GM23338 (cell line): ENCODE data around the gene MKRN2OS. TPM values are rescaled to one million over a fixed set of nuclear protein-coding genes. Genes with fewer than 3 reads are reported as not detected.

Source experiments
- ATAC-seq: fragments of 200-7000 bp; cut with Tn5 transposase; 3 replicates; pipeline ENCODE4 v1.9.1; 2020
- DNase-seq: peaks from one replicate; pipeline ENCODE4 v3.0.0-alpha.2; 2015; ENCODE audit warnings: low spot score
- H2AFZ ChIP-seq: fragments of 200-600 bp; sonication (generic); 2 replicates; pipeline ENCODE4 v1.8.0; 2016; ENCODE audit warnings: antibody characterized with exemption, mild to moderate bottlenecking, moderate library complexity
- H3F3A ChIP-seq: fragments of 200-600 bp; sonication (generic); replicated peaks from 2 replicates; pipeline ENCODE4 v1.8.0; 2017; ENCODE audit warnings: antibody characterized with exemption, mixed run types, low read depth
- H3K27ac ChIP-seq: fragments of 200-600 bp; sonication (generic); 2 replicates; pipeline ENCODE4 v1.6.1; 2016; ENCODE audit warnings: low read depth
- H3K27me3 ChIP-seq: fragments of 200-600 bp; sonication (generic); 2 replicates; pipeline ENCODE4 v1.8.0; 2016; ENCODE audit warnings: mild to moderate bottlenecking, mixed run types, moderate library complexity; ENCODE audit not compliant: insufficient read depth
- H3K36me3 ChIP-seq: fragments of 200-600 bp; sonication (generic); 2 replicates; pipeline ENCODE4 v1.8.0; 2016; ENCODE audit warnings: mild to moderate bottlenecking; ENCODE audit not compliant: insufficient read depth
- H3K4me1 ChIP-seq: fragments of 200-600 bp; sonication (generic); 2 replicates; pipeline ENCODE4 v1.8.0; 2016; ENCODE audit warnings: mild to moderate bottlenecking, moderate library complexity; ENCODE audit not compliant: insufficient read depth
- H3K4me2 ChIP-seq: fragments of 200-600 bp; sonication (generic); 2 replicates; pipeline ENCODE4 v1.7.1; 2017; ENCODE audit warnings: mixed run types
- H3K4me3 ChIP-seq: fragments of 200-600 bp; sonication (generic); 2 replicates; pipeline ENCODE4 v1.6.1; 2016; ENCODE audit warnings: mixed run types
- H3K79me2 ChIP-seq: fragments of 200-600 bp; sonication (generic); replicated peaks from 2 replicates; pipeline ENCODE4 v1.8.0; 2017; ENCODE audit warnings: mild to moderate bottlenecking; ENCODE audit not compliant: insufficient read depth
- H3K9me2 ChIP-seq: fragments of 200-600 bp; sonication (generic); 2 replicates; pipeline ENCODE4 v1.8.0; 2017; ENCODE audit not compliant: insufficient read depth
- H4K20me1 ChIP-seq: fragments of 200-600 bp; sonication (generic); replicated peaks from 2 replicates; pipeline ENCODE4 v1.8.0; 2017; ENCODE audit warnings: mild to moderate bottlenecking; ENCODE audit not compliant: insufficient read depth
- H3K27ac Mint-ChIP-seq: 2 replicates; pipeline ENCODE4 v1.8.0; 2020; ENCODE audit warnings: inconsistent platforms, mild to moderate bottlenecking, moderate library complexity, mixed read lengths
- H3K27me3 Mint-ChIP-seq: 3 replicates; pipeline ENCODE4 v1.8.0; 2022; ENCODE audit warnings: low read depth, mild to moderate bottlenecking, moderate library complexity, mixed read lengths, inconsistent platforms; ENCODE audit not compliant: insufficient read depth, poor library complexity
- H3K36me3 Mint-ChIP-seq: 3 replicates; pipeline ENCODE4 v1.8.0; 2021; ENCODE audit warnings: low read depth, mild to moderate bottlenecking, inconsistent platforms, moderate library complexity, mixed read lengths
- H3K4me1 Mint-ChIP-seq: 3 replicates; pipeline ENCODE4 v1.8.0; 2020; ENCODE audit warnings: mild to moderate bottlenecking, inconsistent platforms, mixed read lengths
- H3K4me3 Mint-ChIP-seq: 3 replicates; pipeline ENCODE4 v1.8.0; 2021; ENCODE audit warnings: moderate library complexity, mild to moderate bottlenecking, inconsistent platforms, mixed read lengths
- H3K9me3 Mint-ChIP-seq: 3 replicates; pipeline ENCODE4 v1.8.0; 2020; ENCODE audit warnings: moderate library complexity, mild to moderate bottlenecking, inconsistent platforms, mixed read lengths
- CREB1 ChIP-seq: fragments of 250-450 bp; sonication (Bioruptor Pico); IDR thresholded peaks from 2 replicates; pipeline ENCODE4 v1.5.0; 2020; ENCODE audit warnings: low read depth, mild to moderate bottlenecking, moderate library complexity
- EZH2phosphoT487 ChIP-seq: fragments of 200-600 bp; sonication (generic); IDR thresholded peaks from one replicate; pipeline ENCODE4 v1.8.1; 2018; ENCODE audit warnings: antibody characterized with exemption; ENCODE audit not compliant: unreplicated experiment
- JUNB ChIP-seq: IDR thresholded peaks from one replicate; pipeline ENCODE4 v1.6.1; 2016; ENCODE audit warnings: antibody characterized with exemption; ENCODE audit not compliant: unreplicated experiment
- POLR2AphosphoS5 ChIP-seq: IDR thresholded peaks from 2 replicates; pipeline ENCODE4 v1.6.1; 2016; ENCODE audit warnings: antibody characterized with exemption, low read depth
- STAT1 ChIP-seq: IDR thresholded peaks from one replicate; pipeline ENCODE4 v1.6.1; 2016; ENCODE audit warnings: antibody characterized with exemption; ENCODE audit not compliant: unreplicated experiment
- ZNF114 ChIP-seq: fragments of 250-450 bp; sonication (Bioruptor Pico); IDR thresholded peaks from 2 replicates; pipeline ENCODE4 v1.5.0; 2020; ENCODE audit warnings: mild to moderate bottlenecking, moderate library complexity
- ZNF331 ChIP-seq: fragments of 250-450 bp; sonication (Bioruptor Pico); IDR thresholded peaks from 2 replicates; pipeline ENCODE4 v1.5.0; 2020; ENCODE audit warnings: low read depth, mild to moderate bottlenecking, moderate library complexity
- polyA plus RNA-seq: library from polyadenylated mRNA; unstranded; fragments of >200 nt; fragmentation: Nextera tagmentation; extraction: Ambion mirVana; gene quantifications from 2 replicates; pipeline ENCODE4 v1.2.1, GENCODE V29; 2016
- total RNA-seq: library from RNA; depleted of rRNA; stranded (reverse); fragments of >200 nt; shearing (Covaris generic); gene quantifications from 2 replicates; pipeline ENCODE4 v1.2.3, GENCODE V29; 2014
- TF ChIP-seq, protein P1 (sequence below): IDR thresholded peaks from one replicate; pipeline ENCODE4 v1.6.1; 2018; ENCODE audit warnings: antibody characterized with exemption; ENCODE audit not compliant: unreplicated experiment
- TF ChIP-seq, protein P2 (sequence below): fragments of 250-450 bp; sonication (Bioruptor Pico); IDR thresholded peaks from 2 replicates; pipeline ENCODE4 v1.5.0; 2020; ENCODE audit warnings: mild to moderate bottlenecking, moderate library complexity
- TF ChIP-seq, protein P3 (sequence below), 2 experiments: fragments of 200-600 bp in 1 of 2; sonication (generic) in 1 of 2; conservative IDR thresholded peaks; 2 replicates each; pipeline versions ENCODE4 v1.5.1 to v1.6.1; 2016 to 2017; ENCODE audit warnings: antibody characterized with exemption in 2 of 2, low read depth in 2 of 2, mild to moderate bottlenecking in 2 of 2, moderate library complexity in 1 of 2
- TF ChIP-seq, protein P4 (sequence below): IDR thresholded peaks from 2 replicates; pipeline ENCODE4 v1.6.1; 2016; ENCODE audit warnings: antibody characterized with exemption

MKRN2OS gene
- total and polyA plus RNA-seq, 2 experiments from 2014 or later, result 0.55 TPM; not detected in 1

DNA sequence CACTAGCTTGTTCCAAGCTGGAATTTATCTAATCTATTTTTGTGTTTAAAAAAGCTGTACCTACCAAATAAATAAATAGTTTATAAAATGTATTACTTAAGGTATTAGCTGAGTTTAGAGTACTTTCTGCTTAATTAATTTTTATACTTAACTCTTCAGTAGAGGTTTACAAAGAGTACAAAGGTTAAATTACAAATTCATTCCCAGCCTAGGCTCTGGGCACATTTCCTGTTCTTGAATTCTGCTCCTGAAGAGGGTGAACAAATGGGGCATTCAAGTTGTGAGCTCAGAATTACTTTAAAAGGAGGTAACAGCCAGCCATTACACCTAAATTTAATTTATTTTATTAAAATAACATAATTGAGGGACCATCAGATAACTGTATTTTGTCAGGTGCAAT is 38.0 kb upstream of the MKRN2OS start:
- TF ChIP-seq ZNF114 (CRISPR knock-in tag), result no peak
- TF ChIP-seq, protein P1, sequence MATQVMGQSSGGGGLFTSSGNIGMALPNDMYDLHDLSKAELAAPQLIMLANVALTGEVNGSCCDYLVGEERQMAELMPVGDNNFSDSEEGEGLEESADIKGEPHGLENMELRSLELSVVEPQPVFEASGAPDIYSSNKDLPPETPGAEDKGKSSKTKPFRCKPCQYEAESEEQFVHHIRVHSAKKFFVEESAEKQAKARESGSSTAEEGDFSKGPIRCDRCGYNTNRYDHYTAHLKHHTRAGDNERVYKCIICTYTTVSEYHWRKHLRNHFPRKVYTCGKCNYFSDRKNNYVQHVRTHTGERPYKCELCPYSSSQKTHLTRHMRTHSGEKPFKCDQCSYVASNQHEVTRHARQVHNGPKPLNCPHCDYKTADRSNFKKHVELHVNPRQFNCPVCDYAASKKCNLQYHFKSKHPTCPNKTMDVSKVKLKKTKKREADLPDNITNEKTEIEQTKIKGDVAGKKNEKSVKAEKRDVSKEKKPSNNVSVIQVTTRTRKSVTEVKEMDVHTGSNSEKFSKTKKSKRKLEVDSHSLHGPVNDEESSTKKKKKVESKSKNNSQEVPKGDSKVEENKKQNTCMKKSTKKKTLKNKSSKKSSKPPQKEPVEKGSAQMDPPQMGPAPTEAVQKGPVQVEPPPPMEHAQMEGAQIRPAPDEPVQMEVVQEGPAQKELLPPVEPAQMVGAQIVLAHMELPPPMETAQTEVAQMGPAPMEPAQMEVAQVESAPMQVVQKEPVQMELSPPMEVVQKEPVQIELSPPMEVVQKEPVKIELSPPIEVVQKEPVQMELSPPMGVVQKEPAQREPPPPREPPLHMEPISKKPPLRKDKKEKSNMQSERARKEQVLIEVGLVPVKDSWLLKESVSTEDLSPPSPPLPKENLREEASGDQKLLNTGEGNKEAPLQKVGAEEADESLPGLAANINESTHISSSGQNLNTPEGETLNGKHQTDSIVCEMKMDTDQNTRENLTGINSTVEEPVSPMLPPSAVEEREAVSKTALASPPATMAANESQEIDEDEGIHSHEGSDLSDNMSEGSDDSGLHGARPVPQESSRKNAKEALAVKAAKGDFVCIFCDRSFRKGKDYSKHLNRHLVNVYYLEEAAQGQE, result no peak
- TF ChIP-seq EZH2phosphoT487, result no peak
- TF ChIP-seq, protein P2, sequence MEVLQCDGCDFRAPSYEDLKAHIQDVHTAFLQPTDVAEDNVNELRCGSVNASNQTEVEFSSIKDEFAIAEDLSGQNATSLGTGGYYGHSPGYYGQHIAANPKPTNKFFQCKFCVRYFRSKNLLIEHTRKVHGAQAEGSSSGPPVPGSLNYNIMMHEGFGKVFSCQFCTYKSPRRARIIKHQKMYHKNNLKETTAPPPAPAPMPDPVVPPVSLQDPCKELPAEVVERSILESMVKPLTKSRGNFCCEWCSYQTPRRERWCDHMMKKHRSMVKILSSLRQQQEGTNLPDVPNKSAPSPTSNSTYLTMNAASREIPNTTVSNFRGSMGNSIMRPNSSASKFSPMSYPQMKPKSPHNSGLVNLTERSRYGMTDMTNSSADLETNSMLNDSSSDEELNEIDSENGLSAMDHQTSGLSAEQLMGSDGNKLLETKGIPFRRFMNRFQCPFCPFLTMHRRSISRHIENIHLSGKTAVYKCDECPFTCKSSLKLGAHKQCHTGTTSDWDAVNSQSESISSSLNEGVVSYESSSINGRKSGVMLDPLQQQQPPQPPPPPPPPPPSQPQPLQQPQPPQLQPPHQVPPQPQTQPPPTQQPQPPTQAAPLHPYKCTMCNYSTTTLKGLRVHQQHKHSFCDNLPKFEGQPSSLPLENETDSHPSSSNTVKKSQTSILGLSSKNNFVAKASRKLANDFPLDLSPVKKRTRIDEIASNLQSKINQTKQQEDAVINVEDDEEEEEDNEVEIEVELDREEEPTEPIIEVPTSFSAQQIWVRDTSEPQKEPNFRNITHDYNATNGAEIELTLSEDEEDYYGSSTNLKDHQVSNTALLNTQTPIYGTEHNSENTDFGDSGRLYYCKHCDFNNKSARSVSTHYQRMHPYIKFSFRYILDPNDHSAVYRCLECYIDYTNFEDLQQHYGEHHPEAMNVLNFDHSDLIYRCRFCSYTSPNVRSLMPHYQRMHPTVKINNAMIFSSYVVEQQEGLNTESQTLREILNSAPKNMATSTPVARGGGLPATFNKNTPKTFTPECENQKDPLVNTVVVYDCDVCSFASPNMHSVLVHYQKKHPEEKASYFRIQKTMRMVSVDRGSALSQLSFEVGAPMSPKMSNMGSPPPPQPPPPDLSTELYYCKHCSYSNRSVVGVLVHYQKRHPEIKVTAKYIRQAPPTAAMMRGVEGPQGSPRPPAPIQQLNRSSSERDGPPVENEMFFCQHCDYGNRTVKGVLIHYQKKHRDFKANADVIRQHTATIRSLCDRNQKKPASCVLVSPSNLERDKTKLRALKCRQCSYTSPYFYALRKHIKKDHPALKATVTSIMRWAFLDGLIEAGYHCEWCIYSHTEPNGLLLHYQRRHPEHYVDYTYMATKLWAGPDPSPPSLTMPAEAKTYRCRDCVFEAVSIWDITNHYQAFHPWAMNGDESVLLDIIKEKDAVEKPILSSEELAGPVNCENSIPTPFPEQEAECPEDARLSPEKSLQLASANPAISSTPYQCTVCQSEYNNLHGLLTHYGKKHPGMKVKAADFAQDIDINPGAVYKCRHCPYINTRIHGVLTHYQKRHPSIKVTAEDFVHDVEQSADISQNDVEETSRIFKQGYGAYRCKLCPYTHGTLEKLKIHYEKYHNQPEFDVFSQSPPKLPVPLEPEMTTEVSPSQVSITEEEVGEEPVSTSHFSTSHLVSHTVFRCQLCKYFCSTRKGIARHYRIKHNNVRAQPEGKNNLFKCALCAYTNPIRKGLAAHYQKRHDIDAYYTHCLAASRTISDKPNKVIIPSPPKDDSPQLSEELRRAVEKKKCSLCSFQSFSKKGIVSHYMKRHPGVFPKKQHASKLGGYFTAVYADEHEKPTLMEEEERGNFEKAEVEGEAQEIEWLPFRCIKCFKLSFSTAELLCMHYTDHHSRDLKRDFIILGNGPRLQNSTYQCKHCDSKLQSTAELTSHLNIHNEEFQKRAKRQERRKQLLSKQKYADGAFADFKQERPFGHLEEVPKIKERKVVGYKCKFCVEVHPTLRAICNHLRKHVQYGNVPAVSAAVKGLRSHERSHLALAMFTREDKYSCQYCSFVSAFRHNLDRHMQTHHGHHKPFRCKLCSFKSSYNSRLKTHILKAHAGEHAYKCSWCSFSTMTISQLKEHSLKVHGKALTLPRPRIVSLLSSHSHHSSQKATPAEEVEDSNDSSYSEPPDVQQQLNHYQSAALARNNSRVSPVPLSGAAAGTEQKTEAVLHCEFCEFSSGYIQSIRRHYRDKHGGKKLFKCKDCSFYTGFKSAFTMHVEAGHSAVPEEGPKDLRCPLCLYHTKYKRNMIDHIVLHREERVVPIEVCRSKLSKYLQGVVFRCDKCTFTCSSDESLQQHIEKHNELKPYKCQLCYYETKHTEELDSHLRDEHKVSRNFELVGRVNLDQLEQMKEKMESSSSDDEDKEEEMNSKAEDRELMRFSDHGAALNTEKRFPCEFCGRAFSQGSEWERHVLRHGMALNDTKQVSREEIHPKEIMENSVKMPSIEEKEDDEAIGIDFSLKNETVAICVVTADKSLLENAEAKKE, result no peak
- TF ChIP-seq ZNF331 (CRISPR knock-in tag), result no peak
- TF ChIP-seq JUNB, result no peak
- TF ChIP-seq, protein P3, sequence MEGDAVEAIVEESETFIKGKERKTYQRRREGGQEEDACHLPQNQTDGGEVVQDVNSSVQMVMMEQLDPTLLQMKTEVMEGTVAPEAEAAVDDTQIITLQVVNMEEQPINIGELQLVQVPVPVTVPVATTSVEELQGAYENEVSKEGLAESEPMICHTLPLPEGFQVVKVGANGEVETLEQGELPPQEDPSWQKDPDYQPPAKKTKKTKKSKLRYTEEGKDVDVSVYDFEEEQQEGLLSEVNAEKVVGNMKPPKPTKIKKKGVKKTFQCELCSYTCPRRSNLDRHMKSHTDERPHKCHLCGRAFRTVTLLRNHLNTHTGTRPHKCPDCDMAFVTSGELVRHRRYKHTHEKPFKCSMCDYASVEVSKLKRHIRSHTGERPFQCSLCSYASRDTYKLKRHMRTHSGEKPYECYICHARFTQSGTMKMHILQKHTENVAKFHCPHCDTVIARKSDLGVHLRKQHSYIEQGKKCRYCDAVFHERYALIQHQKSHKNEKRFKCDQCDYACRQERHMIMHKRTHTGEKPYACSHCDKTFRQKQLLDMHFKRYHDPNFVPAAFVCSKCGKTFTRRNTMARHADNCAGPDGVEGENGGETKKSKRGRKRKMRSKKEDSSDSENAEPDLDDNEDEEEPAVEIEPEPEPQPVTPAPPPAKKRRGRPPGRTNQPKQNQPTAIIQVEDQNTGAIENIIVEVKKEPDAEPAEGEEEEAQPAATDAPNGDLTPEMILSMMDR (conservative IDR thresholded peaks at IDR 0.05; ENCODE audit: low read depth in 2 of 2), result no peak
- TF ChIP-seq, protein P4, sequence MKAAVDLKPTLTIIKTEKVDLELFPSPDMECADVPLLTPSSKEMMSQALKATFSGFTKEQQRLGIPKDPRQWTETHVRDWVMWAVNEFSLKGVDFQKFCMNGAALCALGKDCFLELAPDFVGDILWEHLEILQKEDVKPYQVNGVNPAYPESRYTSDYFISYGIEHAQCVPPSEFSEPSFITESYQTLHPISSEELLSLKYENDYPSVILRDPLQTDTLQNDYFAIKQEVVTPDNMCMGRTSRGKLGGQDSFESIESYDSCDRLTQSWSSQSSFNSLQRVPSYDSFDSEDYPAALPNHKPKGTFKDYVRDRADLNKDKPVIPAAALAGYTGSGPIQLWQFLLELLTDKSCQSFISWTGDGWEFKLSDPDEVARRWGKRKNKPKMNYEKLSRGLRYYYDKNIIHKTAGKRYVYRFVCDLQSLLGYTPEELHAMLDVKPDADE, result no peak
- TF ChIP-seq POLR2AphosphoS5, result no peak
- no peak for TF ChIP-seq CREB1
- TF ChIP-seq STAT1, result no peak
- H3K9me3 Mint-ChIP-seq, result no peaks in the 10 kb centered on the region
- Histone ChIP-seq H3K27me3 (no peaks in the 10 kb centered on the region), H2AFZ (no peak overlapping the region), H3F3A (peaks cover 15% of the 10 kb centered on the region; the same call in 1 of the 2 replicates), H3K9me2 (no peaks in the 10 kb centered on the region), H3K4me3 (no peak overlapping the region), H3K36me3 (peaks cover 29% of the 10 kb centered on the region), H3K4me1 (no peaks in the 10 kb centered on the region), H3K4me2 (no peak overlapping the region), H4K20me1 (peaks cover 19% of the 10 kb centered on the region), H3K79me2 (no peaks in the 10 kb centered on the region), H3K27ac (peak overlapping the region; percentile 59; the same call in 1 of the 2 replicates)
- H3K36me3 Mint-ChIP-seq, result peaks cover 73% of the 10 kb centered on the region
- ATAC-seq (no peak), DNase-seq (no peak)
- peaks cover 30% of the 10 kb centered on the region for H3K27me3 Mint-ChIP-seq
- H3K27ac Mint-ChIP-seq, result no peak overlapping the region
- no peak overlapping the region for H3K4me3 Mint-ChIP-seq
- H3K4me1 Mint-ChIP-seq, result peaks cover 3% of the 10 kb centered on the region; the same call in 2 of the 3 replicates
